Measurements from ENCODE around the gene MSH3. TPM values are rescaled to one million over a fixed set of nuclear protein-coding genes. Genes with fewer than 3 reads are reported as not detected.

Gene MSH3
- total and polyA plus RNA-seq, 2 of the 8 experiments (the other 6 are each of a cell fraction or from before 2014, with no cell fraction given): 3.6 to 22.6 TPM

DNA sequence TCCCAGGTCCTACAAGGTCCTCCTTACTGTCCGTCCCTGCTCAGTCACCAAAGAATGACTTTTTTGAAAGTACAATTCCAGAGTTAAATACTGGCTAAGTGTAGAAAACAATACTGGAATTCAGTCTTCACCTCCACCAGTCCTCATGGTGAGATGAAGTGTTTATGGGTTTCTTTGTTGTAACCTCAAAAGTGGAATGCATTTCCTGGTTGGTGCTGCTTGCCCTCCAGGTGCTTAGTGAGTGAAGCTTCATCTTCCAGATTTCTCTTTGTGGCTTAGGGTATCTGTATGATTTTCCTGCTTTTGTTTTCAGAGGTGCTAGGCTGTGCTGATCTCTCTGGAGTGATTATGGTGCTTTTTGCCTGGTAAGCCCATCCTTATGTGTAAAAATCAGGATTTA is 49.8 kb downstream of the MSH3 start:
- H2BK120ac ChIP-seq (replicated peaks; ENCODE audit: low read depth, low read length): no peak overlapping the region

More for the DNA sequence above, 49.8 kb downstream of the MSH3 start:
- no peak for DNase-seq (ENCODE audit: low read depth in 1 of 2, low spot score in 2 of 2)
- TF ChIP-seq SUZ12 (IDR thresholded peaks at IDR 0.05; ENCODE audit: low read length) (no peak), RBBP5 (IDR thresholded peaks at IDR 0.05; ENCODE audit: borderline replicate concordance, low read depth, low read length) (no peak), POLR2A (IDR thresholded peaks at IDR 0.05; ENCODE audit: control extremely low read depth in 1 of 2, low read depth in 2 of 2, low read length in 2 of 2) (no peak), EP300 (IDR thresholded peaks at IDR 0.05; ENCODE audit: borderline replicate concordance in 1 of 2, low read depth in 2 of 2, low read length in 2 of 2) (no peak), TBP (IDR thresholded peaks at IDR 0.05; ENCODE audit: low read depth, low read length) (no peak)
- no peak overlapping the region for H3K56ac ChIP-seq (replicated peaks; ENCODE audit: insufficient read length, low read depth, low read length)
- peak overlapping the region; percentile 84; the same call in 1 of the 2 replicates for H2BK5ac ChIP-seq (ENCODE audit: low read depth, low read length)
- H3K4me3 ChIP-seq (ENCODE audit: extremely low read depth in 1 of 4, insufficient read depth in 2 of 4, low read depth in 3 of 4, low read length in 4 of 4): no peak overlapping the region
- no peaks in the 10 kb centered on the region for H3K27me3 ChIP-seq (replicated peaks in 1 of 4; ENCODE audit: control insufficient read depth in 3 of 4, extremely low read depth in 1 of 4, insufficient read depth in 3 of 4, low read length in 3 of 4)
- peak overlapping the region; percentile 75; the same call in 1 of the 2 replicates for H3K18ac ChIP-seq (ENCODE audit: extremely low read depth, low read length)
- H3K9ac ChIP-seq (replicated peaks in 1 of 4; ENCODE audit: extremely low read depth in 1 of 4, low read depth in 3 of 4, low read length in 3 of 4): no peak overlapping the region
- no peak overlapping the region for H2BK20ac ChIP-seq (ENCODE audit: low read length)
- no peaks in the 10 kb centered on the region for H3K79me2 ChIP-seq (ENCODE audit: control insufficient read depth in 1 of 2, insufficient read depth in 2 of 2, low read length in 2 of 2)
- ChIA-PET POLR2A (ENCODE audit: partially characterized antibody) (no interaction called here), CTCF (ENCODE audit: partially characterized antibody) (interaction anchor here (1.1 kb wide), 1 partner anchor 461 kb away, joined by 3 read pairs; no protein-coding TSS in a partner anchor)
- H3K9me3 ChIP-seq (ENCODE audit: insufficient read depth in 2 of 2, low read depth in 1 of 2, low read length in 1 of 2): no peaks in the 10 kb centered on the region
- H4K8ac ChIP-seq (ENCODE audit: extremely low read depth, insufficient read depth, low read length): no peak overlapping the region
- H3K23ac ChIP-seq (ENCODE audit: insufficient read length): no peak overlapping the region
- H3K27ac ChIP-seq (ENCODE audit: low read depth, low read length): peak overlapping the region; percentile 41; the same call in 1 of the 2 replicates
- H2AFZ ChIP-seq (ENCODE audit: low read length): no peak overlapping the region
- 0 out of 2 replicates have a peak overlapping the region, but pooled peaks have one; percentile 53 for H2AK5ac ChIP-seq (ENCODE audit: low read depth, low read length)
- H2BK12ac ChIP-seq (ENCODE audit: low read depth, low read length): no peak overlapping the region
- no peak overlapping the region for H3K4ac ChIP-seq (replicated peaks; ENCODE audit: insufficient read length, low read depth, low read length)
- H3K79me1 ChIP-seq (ENCODE audit: low read depth, low read length): no peaks in the 10 kb centered on the region
- 57% methylated on average over 1 of the region's 1 CpG; no CpG with 5 or more reads in 1 of the 2 experiments for WGBS, 2 experiments (ENCODE audit: extremely low coverage in 1 of 2, insufficient coverage in 1 of 2, insufficient read length in 1 of 2, insufficient replicate concordance in 2 of 2, low coverage in 1 of 2, low lambda C conversion rate in 2 of 2, missing lambda C conversion rate in 1 of 2)
- H3K4me1 ChIP-seq (replicated peaks in 1 of 4; ENCODE audit: control insufficient read depth in 3 of 4, insufficient read depth in 4 of 4, low read length in 3 of 4): peaks cover 0 to 5% (median 1%) of the 10 kb centered on the region in 4 experiments; a peak in 2 of 7 replicates
- H3K14ac ChIP-seq (ENCODE audit: insufficient read length): no peak overlapping the region
- H4K20me1 ChIP-seq (replicated peaks in 1 of 2; ENCODE audit: control insufficient read depth in 1 of 2, insufficient read depth in 2 of 2, low read length in 2 of 2): no peaks in the 10 kb centered on the region
- no peaks in the 10 kb centered on the region for H3K23me2 ChIP-seq (ENCODE audit: low read depth, low read length)
- H2BK15ac ChIP-seq (ENCODE audit: low read length): no peak overlapping the region
- no peak overlapping the region for H4K5ac ChIP-seq (ENCODE audit: insufficient read length, low read depth, low read length)
- peak overlapping the region; percentile 94 for H4K91ac ChIP-seq (replicated peaks; ENCODE audit: insufficient read length, low read length)
- no peak overlapping the region for H3K4me2 ChIP-seq (ENCODE audit: insufficient read depth in 1 of 2, low read depth in 2 of 2, low read length in 2 of 2)
- peaks cover 0 to 3% (median 2%) of the 10 kb centered on the region in 4 experiments; a peak in 3 of 8 replicates for H3K36me3 ChIP-seq (ENCODE audit: control insufficient read depth in 2 of 4, insufficient read depth in 4 of 4, low read length in 3 of 4)
- no peak for FAIRE-seq

Data from H1 (cell line).